Peyer's patch (tissue), 4 donors: Measurements from ENCODE around the gene RBM17.

Experiments used
- CTCF ChIP-seq, 6 experiments: fragments of 450-650 bp in 4 of 6; fragments of 200-600 bp in 2 of 6; sonication (generic) in 1 of 6; IDR thresholded peaks; one replicate each; pipeline ENCODE4 v1.5.1; 2017 to 2019; ENCODE audit warnings: antibody characterized with exemption in 6 of 6, mild to moderate bottlenecking in 3 of 6, moderate library complexity in 1 of 6
- POLR2A ChIP-seq, 2 donors: fragments of 450-650 bp; IDR thresholded peaks; one replicate each; pipeline ENCODE4 v1.5.1; 2017; ENCODE audit warnings: antibody characterized with exemption in 2 of 2, mild to moderate bottlenecking in 2 of 2, moderate library complexity in 2 of 2

DNA sequence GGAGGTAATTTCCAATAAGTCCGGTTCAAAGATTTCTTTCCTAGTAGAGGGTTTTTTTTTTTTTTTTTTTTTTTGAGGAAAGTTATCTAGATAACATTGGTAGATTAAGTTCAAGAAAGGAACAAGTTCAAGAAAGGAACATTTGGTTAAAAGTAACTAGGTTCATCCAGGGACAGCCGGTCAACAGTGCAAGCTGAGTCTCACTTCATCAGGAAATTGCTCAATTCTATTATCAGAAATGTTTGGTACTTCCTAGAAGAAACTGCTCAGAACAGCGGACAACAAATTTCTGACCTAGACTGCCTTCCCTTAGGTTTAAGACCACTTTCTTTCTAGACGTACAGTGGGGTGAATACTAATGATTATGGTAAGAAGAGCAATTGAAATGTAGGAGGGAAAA, 23.0 kb upstream of the RBM17 start:
- TF ChIP-seq CTCF (IDR thresholded peaks at IDR 0.05) (no peak), POLR2A (IDR thresholded peaks at IDR 0.05) (no peak)
